Astrocyte (in vitro differentiated cells and primary cell): Measurements from ENCODE around the gene PPP1R14C. TPM values are rescaled to one million over a fixed set of nuclear protein-coding genes. Genes with fewer than 3 reads are reported as not detected.

Experiments
- DNase-seq: peaks from one replicate; pipeline ENCODE4 v3.0.0-alpha.2; 2010; ENCODE audit warnings: low read depth
- FAIRE-seq: peaks from 2 replicates; lab custom pipeline; 2011; peaks lifted over from hg19 to GRCh38; lab: Jason Lieb, UNC
- H2AFZ ChIP-seq: 2 replicates; pipeline ENCODE4 v1.6.0; 2012; ENCODE audit warnings: low read depth, low read length, inconsistent platforms
- H3K27ac ChIP-seq: 2 replicates; pipeline ENCODE4 v1.5.1; 2011; ENCODE audit warnings: low read depth, low read length, inconsistent platforms
- H3K27me3 ChIP-seq: 2 replicates; pipeline ENCODE4 v1.6.0; 2011; ENCODE audit warnings: low read length, inconsistent platforms; ENCODE audit not compliant: insufficient read depth
- H3K36me3 ChIP-seq: 2 replicates; pipeline ENCODE4 v1.5.1; 2011; ENCODE audit warnings: low read length, inconsistent platforms; ENCODE audit not compliant: insufficient read depth
- H3K4me1 ChIP-seq: 2 replicates; pipeline ENCODE4 v1.5.1; 2011; ENCODE audit warnings: low read length, inconsistent platforms; ENCODE audit not compliant: insufficient read depth
- H3K4me2 ChIP-seq: 2 replicates; pipeline ENCODE4 v1.6.0; 2012; ENCODE audit warnings: low read length, inconsistent platforms
- H3K4me3 ChIP-seq: 2 replicates; pipeline ENCODE4 v1.5.1; 2011; ENCODE audit warnings: low read depth, mild to moderate bottlenecking, low read length, inconsistent platforms; ENCODE audit not compliant: insufficient read depth
- H3K79me2 ChIP-seq: 2 replicates; pipeline ENCODE4 v1.6.0; 2012; ENCODE audit warnings: mild to moderate bottlenecking, low read length, inconsistent platforms; ENCODE audit not compliant: insufficient read depth
- H3K9ac ChIP-seq: 2 replicates; pipeline ENCODE4 v1.6.0; 2012; ENCODE audit warnings: mild to moderate bottlenecking, low read length, inconsistent platforms
- H3K9me3 ChIP-seq: 2 replicates; pipeline ENCODE4 v1.5.1; 2012; ENCODE audit warnings: low read depth, mild to moderate bottlenecking, low read length, inconsistent platforms; ENCODE audit not compliant: insufficient read depth
- H4K20me1 ChIP-seq: 2 replicates; pipeline ENCODE4 v1.6.0; 2012; ENCODE audit warnings: low read length, inconsistent platforms; ENCODE audit not compliant: insufficient read depth
- H3K27ac Mint-ChIP-seq: one replicate; pipeline ENCODE4 v1.8.0; 2021; ENCODE audit warnings: mild to moderate bottlenecking, mixed read lengths; ENCODE audit not compliant: unreplicated experiment
- H3K27me3 Mint-ChIP-seq: one replicate; pipeline ENCODE4 v1.8.0; 2021; ENCODE audit warnings: low read depth, mixed read lengths; ENCODE audit not compliant: unreplicated experiment
- H3K36me3 Mint-ChIP-seq: one replicate; pipeline ENCODE4 v1.8.0; 2021; ENCODE audit warnings: low read depth, mixed read lengths; ENCODE audit not compliant: unreplicated experiment
- H3K4me1 Mint-ChIP-seq: one replicate; pipeline ENCODE4 v1.8.0; 2021; ENCODE audit warnings: low read depth, mixed read lengths; ENCODE audit not compliant: unreplicated experiment
- H3K4me3 Mint-ChIP-seq: one replicate; pipeline ENCODE4 v1.8.0; 2021; ENCODE audit warnings: mild to moderate bottlenecking, moderate library complexity, mixed read lengths; ENCODE audit not compliant: unreplicated experiment
- H3K9me3 Mint-ChIP-seq: one replicate; pipeline ENCODE4 v1.8.0; 2021; ENCODE audit warnings: mild to moderate bottlenecking, mixed read lengths; ENCODE audit not compliant: unreplicated experiment
- CTCF ChIP-seq: IDR thresholded peaks from 2 replicates; pipeline ENCODE4 v1.5.1; 2011; ENCODE audit warnings: low read depth, mild to moderate bottlenecking, inconsistent platforms, low read length, moderate library complexity; ENCODE audit not compliant: insufficient read depth
- EZH2 ChIP-seq: IDR thresholded peaks from 2 replicates; pipeline ENCODE4 v1.6.1; 2012; ENCODE audit warnings: mild to moderate bottlenecking, low read length, inconsistent platforms; ENCODE audit not compliant: insufficient read depth
- total RNA-seq: library from RNA; stranded (reverse); gene quantifications from 2 replicates; pipeline ENCODE4 v1.2.1, GENCODE V29; 2021

PPP1R14C gene
- total RNA-seq, 1 donor from 2014 or later: 3.9 TPM

GRCh38 chr6:150260931-150261330 lies 118.1 kb downstream of the PPP1R14C start:
- no peaks in the 10 kb centered on the region for H3K36me3 ChIP-seq
- no peak overlapping the region for H3K4me2 ChIP-seq
- H3K79me2 ChIP-seq: no peaks in the 10 kb centered on the region
- peaks cover 3% of the 10 kb centered on the region for H3K4me1 ChIP-seq
- FAIRE-seq: no peak
- no peak overlapping the region for H2AFZ ChIP-seq
- H3K4me3 ChIP-seq: no peak overlapping the region
- Mint-ChIP-seq H3K9me3 (peaks cover 3% of the 10 kb centered on the region), H3K36me3 (no peaks in the 10 kb centered on the region), H3K4me1 (peaks cover 13% of the 10 kb centered on the region), H3K27ac (no peak overlapping the region), H3K27me3 (peaks cover 6% of the 10 kb centered on the region), H3K4me3 (no peak overlapping the region)
- TF ChIP-seq CTCF (no peak), EZH2 (no peak)
- no peak overlapping the region for H3K9ac ChIP-seq
- H3K9me3 ChIP-seq: no peaks in the 10 kb centered on the region
- no peak overlapping the region for H3K27ac ChIP-seq
- H4K20me1 ChIP-seq: no peaks in the 10 kb centered on the region
- H3K27me3 ChIP-seq: no peaks in the 10 kb centered on the region
- no peak for DNase-seq

GRCh38 chr6:150261997-150262697 lies 119.3 kb downstream of the PPP1R14C start:
- FAIRE-seq: no peak
- Mint-ChIP-seq H3K36me3 (no peaks in the 10 kb centered on the region), H3K27me3 (peaks cover 6% of the 10 kb centered on the region), H3K9me3 (peaks cover 3% of the 10 kb centered on the region), H3K4me1 (peaks cover 10% of the 10 kb centered on the region), H3K4me3 (no peak overlapping the region), H3K27ac (no peak overlapping the region)
- Histone ChIP-seq H3K79me2 (no peaks in the 10 kb centered on the region), H3K4me2 (no peak overlapping the region), H3K27ac (no peak overlapping the region), H4K20me1 (no peaks in the 10 kb centered on the region), H3K9me3 (no peaks in the 10 kb centered on the region), H3K27me3 (no peaks in the 10 kb centered on the region), H2AFZ (no peak overlapping the region), H3K4me3 (no peak overlapping the region), H3K9ac (no peak overlapping the region), H3K36me3 (no peaks in the 10 kb centered on the region), H3K4me1 (peaks cover 5% of the 10 kb centered on the region)
- no peak for TF ChIP-seq CTCF
- no peak for TF ChIP-seq EZH2
- no peak for DNase-seq

DNA sequence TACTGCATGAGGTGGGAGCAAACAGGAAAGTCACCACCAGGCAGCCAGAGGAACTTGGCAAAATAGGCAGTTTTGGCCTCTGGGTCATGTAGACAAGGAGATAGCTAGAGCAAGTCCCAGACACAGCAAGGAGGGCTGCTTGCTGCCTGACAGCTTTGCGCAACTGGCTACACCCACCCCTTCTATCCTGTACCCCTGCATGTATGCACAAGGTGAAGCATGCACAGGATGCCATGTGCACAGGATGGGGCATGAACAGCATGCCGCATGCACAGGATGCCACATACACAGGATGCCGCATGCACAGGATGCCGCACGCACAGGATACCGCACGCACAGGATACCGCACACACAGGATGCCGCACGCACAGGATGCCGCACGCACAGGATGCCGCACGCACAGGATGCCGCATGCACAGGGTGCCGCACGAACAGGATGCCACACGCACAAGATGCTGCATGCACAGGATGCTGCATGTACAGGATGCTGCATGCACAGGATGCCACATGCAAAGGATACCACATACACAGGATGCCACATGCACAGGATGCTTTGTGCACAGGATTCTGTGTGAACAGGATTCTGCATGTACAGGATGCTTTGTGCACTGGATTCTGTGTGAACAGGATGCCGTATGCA lies 121.0 kb downstream of the PPP1R14C start:
- Histone ChIP-seq H4K20me1 (no peaks in the 10 kb centered on the region), H3K4me2 (no peak overlapping the region), H2AFZ (no peak overlapping the region), H3K4me1 (peaks cover 22% of the 10 kb centered on the region), H3K9me3 (no peaks in the 10 kb centered on the region), H3K9ac (no peak overlapping the region), H3K79me2 (no peaks in the 10 kb centered on the region), H3K4me3 (no peak overlapping the region), H3K27me3 (no peaks in the 10 kb centered on the region), H3K27ac (no peak overlapping the region), H3K36me3 (no peaks in the 10 kb centered on the region)
- TF ChIP-seq CTCF (no peak), EZH2 (no peak)
- Mint-ChIP-seq H3K9me3 (peaks cover 3% of the 10 kb centered on the region), H3K36me3 (no peaks in the 10 kb centered on the region), H3K27me3 (peaks cover 6% of the 10 kb centered on the region), H3K4me3 (no peak overlapping the region), H3K27ac (no peak overlapping the region), H3K4me1 (peaks cover 26% of the 10 kb centered on the region)
- DNase-seq (no peak), FAIRE-seq (no peak)
